Erythroblast (primary cell): ENCODE data around the gene PAQR4.

ENCODE experiments used
- GATA1 ChIP-seq: IDR thresholded peaks from 2 replicates; pipeline ENCODE4 v1.6.1; 2011; ENCODE audit warnings: low read depth, mild to moderate bottlenecking, control low read depth, low read length, moderate library complexity
- POLR2A ChIP-seq: IDR thresholded peaks from 2 replicates; pipeline ENCODE4 v1.6.1; 2011; ENCODE audit warnings: mild to moderate bottlenecking, low read length

DNA sequence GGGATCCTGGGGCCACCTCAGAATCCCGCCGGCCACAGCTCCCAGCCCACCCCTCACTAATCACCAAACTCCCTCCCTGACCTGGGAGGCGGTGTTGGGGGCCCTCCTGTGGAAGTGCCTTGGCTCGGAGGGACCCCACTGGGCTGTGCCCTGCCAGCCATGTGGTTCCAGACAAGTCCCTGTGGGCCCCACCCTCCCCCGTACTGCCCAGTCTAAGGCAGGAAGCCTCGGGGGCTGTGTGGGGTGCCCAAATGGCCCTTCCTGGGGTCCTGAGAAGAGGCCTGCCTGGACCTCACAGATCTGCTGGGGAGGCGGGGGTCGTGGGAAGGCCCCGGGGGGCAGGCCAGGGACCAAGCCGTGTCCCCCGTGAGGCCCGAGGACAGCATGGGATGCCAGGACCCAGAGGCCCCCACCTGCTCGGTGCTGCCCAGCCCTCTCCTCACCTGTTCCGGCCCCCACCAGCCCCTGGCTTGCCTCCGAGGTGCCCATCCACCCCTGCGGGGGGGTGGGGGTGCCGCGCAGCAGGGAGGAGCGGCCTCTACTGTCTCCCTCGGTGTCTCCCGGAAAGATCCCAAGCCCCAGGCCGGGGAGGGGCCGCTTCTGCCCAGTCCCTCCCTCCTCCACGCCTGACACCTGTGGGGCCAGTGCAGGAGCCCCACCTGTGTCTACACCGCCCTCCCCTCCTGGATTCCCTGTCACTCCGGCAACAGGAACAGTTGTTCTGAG lies 14.3 kb upstream of the PAQR4 start:
- TF ChIP-seq POLR2A (no peak), GATA1 (no peak)
